ENCODE measurements around the gene REPIN1.
A peak's percentile ranks its signal among the peaks of the same experiment; 100 is the strongest.

Gene REPIN1

DNA sequence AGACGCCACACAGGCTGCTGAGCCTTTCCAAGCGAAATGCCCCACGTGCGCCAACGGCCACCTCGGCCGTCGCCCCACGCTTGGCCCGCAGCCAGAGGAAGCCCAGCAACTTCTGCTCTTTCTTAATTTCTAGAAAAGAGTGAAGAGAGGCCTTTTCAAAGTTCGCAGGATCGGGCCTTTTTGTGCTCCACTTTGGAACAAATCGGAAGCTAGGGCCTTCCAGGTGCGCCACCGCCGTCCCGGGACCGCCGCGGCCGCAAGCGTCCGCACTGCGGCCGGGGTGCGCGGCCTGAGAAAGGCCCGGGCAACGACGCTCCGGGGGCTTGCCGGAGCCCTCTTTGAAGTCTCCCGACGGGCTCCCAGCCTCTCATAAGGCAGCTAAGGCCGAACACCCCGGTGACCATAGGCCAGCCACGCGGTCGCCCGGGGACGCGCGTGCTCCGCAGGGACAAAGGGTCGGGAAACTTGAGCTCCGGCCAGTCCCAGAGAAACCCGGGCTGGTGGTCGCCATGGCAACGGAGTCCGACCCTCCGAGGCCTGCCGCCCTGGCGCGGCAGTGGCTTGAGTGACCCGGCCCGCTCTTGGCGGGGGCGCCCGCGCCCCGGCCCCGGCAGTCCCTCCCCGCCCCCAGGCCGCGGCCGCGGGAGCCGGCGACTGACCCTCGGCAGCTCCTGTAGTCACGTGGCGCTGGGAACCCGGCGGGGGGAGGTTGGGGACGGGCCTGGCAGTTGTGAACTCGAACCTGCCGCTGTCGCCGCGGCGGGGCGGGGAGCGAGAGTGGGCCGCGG is at the start of gene REPIN1:
TSS of gene REPIN1 (plus strand) at position 727 of the 788 bp plus-strand sequence. CDS start 890 bp downstream, outside the sequence.
- peaks cover 37% of the 10 kb centered on the region for H3K36me3 Mint-ChIP-seq (ENCODE audit: low read depth)
- H3K4me3 Mint-ChIP-seq = peak within 1 kb of the TSS; percentile 96
- H3K9me3 Mint-ChIP-seq = no peaks in the 10 kb centered on the region
- peak; percentile 89 for DNase-seq
- H3K27me3 Mint-ChIP-seq = no peaks in the 10 kb centered on the region
- peak within 1 kb of the TSS; percentile 97 for H3K27ac Mint-ChIP-seq
- peaks cover 50% of the 10 kb centered on the region for H3K4me1 Mint-ChIP-seq (ENCODE audit: low read depth)

DNA sequence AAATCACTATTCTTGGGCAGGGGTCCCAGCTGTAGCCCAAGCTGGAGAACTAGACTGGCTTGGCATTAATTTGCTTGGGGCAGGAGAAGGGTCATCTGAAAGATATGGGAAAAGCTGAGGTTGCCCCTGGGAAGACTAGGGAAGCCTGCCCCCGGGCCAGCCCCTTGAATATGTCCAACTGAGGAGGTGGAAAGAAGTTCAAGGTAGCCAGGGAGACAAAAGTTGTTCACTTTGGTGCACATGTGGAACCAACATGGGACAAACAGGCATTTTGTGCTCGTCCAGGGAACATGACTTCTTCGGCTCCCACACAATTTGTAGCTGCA is 46.9 kb upstream of the REPIN1 start:
- Mint-ChIP-seq H3K27ac (peak overlapping the region; percentile 99), H3K4me3 (peak overlapping the region; percentile 94), H3K36me3 (ENCODE audit: low read depth) (peaks cover 70% of the 10 kb centered on the region), H3K27me3 (no peaks in the 10 kb centered on the region), H3K9me3 (no peaks in the 10 kb centered on the region), H3K4me1 (ENCODE audit: low read depth) (peaks cover 68% of the 10 kb centered on the region)
- no peak for DNase-seq

DNA sequence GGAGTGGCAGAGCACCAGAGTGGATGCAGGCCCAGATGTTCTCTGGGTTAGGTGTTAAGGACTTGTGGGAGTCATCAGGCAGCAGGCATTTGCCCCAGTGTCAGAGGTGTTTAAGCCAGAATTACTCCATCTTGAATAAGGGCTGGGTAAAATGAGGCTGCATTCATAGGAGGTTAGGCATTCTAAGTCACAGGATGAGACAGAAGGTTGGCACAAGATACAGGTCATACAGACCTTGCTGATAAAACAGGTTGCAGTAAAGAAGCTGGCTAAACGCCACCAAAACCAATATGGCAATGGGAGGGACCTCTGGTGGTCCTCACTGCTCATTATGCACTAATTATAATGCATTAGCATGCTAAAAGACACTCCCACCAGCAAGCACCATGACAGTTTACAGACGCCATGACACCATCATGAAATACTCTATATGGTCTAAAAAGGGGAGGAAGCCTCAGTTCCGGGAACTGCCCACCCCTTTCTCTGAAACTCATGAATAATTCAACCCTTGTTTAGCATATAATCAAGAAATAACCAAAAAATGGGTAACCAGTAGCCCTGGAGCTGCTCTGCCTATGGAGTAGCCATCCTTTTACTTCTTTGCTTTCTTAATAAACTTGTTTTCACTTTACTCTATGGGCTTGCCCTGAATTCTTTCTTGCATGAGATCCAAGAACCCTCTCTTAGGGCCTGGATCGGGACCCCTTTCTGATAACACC is 46.3 kb upstream of the REPIN1 start:
- peak; percentile 54 for DNase-seq
- peaks cover 71% of the 10 kb centered on the region for H3K4me1 Mint-ChIP-seq (ENCODE audit: low read depth)
- peak overlapping the region; percentile 99 for H3K27ac Mint-ChIP-seq
- peak overlapping the region; percentile 94 for H3K4me3 Mint-ChIP-seq
- H3K36me3 Mint-ChIP-seq (ENCODE audit: low read depth) = peaks cover 75% of the 10 kb centered on the region
- H3K9me3 Mint-ChIP-seq = no peaks in the 10 kb centered on the region
- no peaks in the 10 kb centered on the region for H3K27me3 Mint-ChIP-seq

DNA sequence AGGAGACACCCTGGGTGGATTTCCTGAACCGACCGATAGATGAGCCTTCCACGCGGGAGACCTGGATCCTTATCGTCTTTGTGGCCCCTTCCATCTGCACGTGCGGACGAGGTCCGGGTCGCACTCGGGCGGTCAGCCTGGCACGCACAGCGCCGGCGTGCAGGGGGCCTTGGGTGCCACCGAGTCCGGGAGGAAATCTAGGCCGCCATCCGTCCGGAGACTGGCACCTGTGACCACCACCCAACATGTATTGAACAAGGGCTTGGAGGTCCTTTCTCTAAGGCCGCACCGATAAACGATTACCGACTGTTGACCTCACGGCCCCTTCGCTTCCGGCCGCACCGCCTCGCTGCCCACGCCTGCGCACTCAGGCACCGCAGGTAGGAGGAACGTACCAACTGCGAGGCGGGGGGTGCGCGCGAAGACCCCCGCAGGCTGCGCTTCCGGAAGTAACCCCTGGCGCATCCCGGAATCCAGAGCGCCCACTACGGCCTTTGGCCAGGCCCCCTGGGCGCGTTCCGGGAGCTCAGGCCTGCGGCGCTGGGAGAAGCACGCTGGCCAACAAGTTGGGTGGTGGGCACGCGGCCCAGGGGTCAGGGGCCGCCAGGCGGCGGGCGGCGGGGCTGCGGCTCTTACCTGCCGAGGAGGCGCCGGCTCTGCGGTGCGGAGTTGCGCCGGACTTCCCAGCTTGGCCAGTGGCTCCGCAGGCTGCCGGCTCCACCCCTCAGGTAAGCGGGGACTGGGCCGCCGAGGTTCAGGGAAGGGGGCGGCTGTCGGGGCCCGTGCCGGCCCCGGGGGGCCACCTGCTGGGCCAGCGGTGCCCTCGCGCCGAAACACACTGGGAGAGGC is 45.6 kb upstream of the REPIN1 start, which contains the start of the genes ACTR3C and LRRC61:
TSS of gene ACTR3C (minus strand) at position 713 of the 849 bp plus-strand sequence. CDS start 28,249 bp downstream, outside the sequence.
TSS of gene LRRC61 (plus strand) at position 523 of the 849 bp plus-strand sequence. CDS start 13,507 bp downstream, outside the sequence.
- Mint-ChIP-seq H3K36me3 (ENCODE audit: low read depth) (peaks cover 79% of the 10 kb centered on the region), H3K4me3 (peak within 1 kb of the TSS; percentile 94), H3K27ac (peak within 1 kb of the TSS; percentile 99), H3K4me1 (ENCODE audit: low read depth) (peaks cover 69% of the 10 kb centered on the region), H3K9me3 (no peaks in the 10 kb centered on the region), H3K27me3 (no peaks in the 10 kb centered on the region)
- peak; percentile 82 for DNase-seq

DNA sequence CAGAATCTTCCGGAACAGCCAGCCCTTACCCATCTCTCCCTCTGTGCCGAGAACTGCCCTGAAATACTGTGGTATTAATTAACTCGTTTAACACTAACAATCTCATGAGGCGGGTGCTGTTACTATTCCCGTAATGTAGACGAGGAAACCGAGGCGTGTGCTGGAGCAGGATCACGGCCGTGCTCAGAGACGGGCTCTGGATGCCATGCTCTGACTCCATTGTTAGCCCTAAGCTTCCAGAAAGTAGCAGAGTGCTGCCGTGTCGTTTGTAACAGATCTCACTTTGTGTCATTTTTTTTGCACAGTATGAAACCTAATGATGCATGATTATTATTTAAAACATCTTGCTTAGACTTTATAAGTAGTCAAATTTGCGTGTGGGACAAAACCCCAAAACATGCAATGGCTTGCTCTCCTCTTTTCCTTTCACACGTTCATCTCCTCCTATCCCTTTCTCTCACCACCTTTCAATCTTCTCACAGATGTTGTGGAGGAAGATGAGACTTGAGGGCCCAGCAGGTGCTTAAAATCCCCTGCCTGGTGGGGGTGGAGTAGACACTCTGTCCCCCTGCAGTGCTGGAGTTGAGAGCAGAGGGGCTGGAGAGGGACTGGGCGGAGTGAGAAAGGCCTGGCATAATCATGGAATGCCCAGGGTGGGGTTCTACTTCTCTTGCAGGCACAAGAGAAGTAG is 44.8 kb upstream of the REPIN1 start:
- Mint-ChIP-seq H3K36me3 (ENCODE audit: low read depth) (peaks cover 80% of the 10 kb centered on the region), H3K4me1 (ENCODE audit: low read depth) (peaks cover 68% of the 10 kb centered on the region), H3K27ac (peak overlapping the region; percentile 99)

DNA sequence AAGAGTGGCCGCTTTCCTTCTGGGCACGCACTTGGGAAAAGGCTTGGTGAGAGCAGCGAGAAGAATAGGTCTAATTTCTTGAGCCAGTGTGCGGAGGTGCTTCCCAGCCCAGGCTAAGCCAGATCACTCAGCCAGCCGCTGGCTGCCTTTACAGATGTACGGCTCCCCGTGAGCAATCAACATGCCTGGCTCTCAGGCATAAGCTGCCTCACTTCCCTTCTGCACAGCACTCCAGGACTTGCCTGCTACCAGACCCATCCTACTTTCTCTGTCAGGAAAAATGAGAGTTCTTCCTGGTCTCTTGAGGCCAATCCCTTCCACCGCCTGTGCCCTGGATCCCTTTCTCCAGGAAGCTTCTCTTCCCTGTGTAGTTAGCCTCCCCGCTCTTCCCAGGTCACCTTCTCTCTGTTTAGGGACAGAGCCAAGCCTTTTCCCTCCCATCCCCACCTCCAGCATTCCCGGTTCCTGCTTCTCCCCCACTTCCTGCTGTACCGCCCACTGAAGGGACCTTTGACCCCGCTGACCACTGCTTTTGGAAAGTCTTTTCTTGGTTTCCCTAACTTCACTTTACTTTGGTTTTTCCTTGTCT is 44.2 kb upstream of the REPIN1 start:
- Mint-ChIP-seq H3K9me3 (no peaks in the 10 kb centered on the region), H3K36me3 (ENCODE audit: low read depth) (peaks cover 86% of the 10 kb centered on the region), H3K27me3 (no peaks in the 10 kb centered on the region), H3K27ac (peak overlapping the region; percentile 99), H3K4me1 (ENCODE audit: low read depth) (peaks cover 68% of the 10 kb centered on the region), H3K4me3 (peak overlapping the region; percentile 94)
- DNase-seq = no peak

More for the DNA sequence above, 44.8 kb upstream of the REPIN1 start:
- Mint-ChIP-seq H3K4me3 (peak overlapping the region; percentile 94), H3K9me3 (no peaks in the 10 kb centered on the region), H3K27me3 (no peaks in the 10 kb centered on the region)
- DNase-seq = no peak

DNA sequence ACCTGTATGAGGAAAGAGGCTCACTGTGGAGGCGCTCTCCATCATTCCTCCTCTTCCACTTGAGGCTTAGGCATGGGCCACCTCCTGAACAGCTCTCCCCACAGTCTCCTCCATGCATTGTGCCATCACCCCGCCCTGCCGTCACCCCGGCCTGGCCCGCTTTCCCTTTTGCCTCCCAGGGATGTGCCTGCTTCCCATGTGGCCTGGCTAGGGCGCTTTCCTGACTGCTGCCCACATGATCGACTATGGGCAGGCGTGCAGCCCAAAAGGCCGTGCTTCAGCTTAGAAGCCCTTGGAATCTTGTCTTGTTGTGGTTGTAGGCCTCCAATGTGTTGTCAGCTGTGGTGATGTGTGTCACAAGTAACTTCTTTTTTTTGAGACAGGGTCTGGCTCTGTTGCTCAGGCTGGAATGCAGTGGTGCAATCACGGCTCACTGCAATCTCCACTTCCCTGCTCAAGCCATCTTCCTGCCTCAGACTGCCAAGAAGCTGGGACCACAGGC is 43.5 kb upstream of the REPIN1 start:
- Mint-ChIP-seq H3K9me3 (no peaks in the 10 kb centered on the region), H3K27ac (peak overlapping the region; percentile 99), H3K36me3 (ENCODE audit: low read depth) (peaks cover 89% of the 10 kb centered on the region), H3K4me1 (ENCODE audit: low read depth) (peaks cover 61% of the 10 kb centered on the region), H3K4me3 (peak overlapping the region; percentile 94), H3K27me3 (no peaks in the 10 kb centered on the region)
- DNase-seq = no peak

DNA sequence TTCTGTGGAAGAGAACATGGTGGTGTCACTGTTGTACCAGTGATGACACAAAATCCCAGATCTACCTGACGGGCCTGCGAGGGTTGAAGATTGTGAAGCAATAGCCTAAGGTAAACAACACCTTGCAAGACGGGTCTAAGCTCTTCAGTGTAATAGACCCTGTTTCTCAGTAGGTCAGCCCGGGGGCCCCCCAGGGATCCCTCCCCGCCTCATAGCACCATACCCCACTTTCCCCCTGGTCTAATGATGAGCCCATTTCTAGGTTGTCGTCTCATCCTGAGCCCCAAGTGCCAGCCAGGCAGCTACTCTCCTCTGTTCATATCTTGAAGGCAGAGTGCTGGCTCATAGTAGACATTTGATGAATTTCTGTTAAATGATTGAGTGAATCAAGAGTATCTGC is 42.7 kb upstream of the REPIN1 start:
- peaks cover 91% of the 10 kb centered on the region for H3K36me3 Mint-ChIP-seq (ENCODE audit: low read depth)

DNA sequence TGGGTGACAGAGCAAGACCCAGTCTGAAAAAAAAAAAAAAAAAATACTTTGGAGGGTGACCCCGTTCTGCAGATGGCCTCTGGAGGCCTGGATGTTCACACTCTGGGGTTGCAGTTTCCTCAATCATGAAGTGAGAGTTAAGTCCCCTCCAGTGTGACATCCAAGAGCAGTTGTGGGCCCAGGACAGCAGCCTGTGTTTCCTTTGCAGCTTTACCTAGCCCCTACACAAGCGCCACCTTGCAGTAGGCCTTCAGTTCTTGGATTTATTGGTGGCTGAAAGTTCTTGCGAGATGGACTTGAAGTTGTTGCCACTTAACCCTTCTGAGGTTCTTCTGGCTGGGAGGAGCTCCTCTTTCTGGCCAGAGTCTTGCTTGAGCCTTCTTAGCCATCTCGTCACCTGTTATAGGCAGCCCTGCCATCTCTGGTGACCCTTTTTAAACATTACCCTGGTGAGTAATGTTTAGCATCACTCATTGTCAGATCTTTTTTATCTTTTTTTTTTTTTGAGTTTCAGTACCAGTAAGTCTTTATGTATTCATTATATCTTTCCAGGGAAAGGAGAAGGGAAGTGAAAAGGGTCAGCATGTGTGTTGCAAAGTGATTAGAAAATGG is 41.9 kb upstream of the REPIN1 start:
- Mint-ChIP-seq H3K27me3 (no peaks in the 10 kb centered on the region), H3K4me1 (ENCODE audit: low read depth) (peaks cover 47% of the 10 kb centered on the region), H3K9me3 (no peaks in the 10 kb centered on the region), H3K27ac (peak overlapping the region; percentile 14), H3K4me3 (no peak overlapping the region), H3K36me3 (ENCODE audit: low read depth) (peaks cover 96% of the 10 kb centered on the region)
- DNase-seq = no peak

More for the DNA sequence above, 42.7 kb upstream of the REPIN1 start:
- Mint-ChIP-seq H3K27ac (no peak overlapping the region), H3K4me3 (no peak overlapping the region), H3K27me3 (no peaks in the 10 kb centered on the region), H3K4me1 (ENCODE audit: low read depth) (peaks cover 54% of the 10 kb centered on the region), H3K9me3 (no peaks in the 10 kb centered on the region)
- DNase-seq = no peak

DNA sequence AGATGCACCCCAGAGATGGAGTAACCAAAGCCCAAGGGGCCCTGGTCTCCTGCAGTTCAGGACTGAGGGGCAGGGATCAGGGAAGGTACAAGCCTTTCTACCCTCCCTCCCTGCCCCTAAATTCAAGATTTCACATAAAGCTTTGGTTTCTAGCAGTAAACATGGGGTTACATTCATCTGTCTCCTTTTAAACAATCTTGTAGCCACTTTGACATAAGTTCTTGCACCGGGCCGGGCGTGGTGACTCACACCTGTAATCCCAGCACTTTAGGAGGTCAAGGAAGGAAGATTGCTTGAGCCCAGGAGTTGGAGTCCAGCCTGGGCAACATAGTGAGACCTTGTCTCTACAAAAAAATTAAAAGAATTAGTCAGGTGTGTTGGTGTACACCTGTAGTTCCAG is 41.3 kb upstream of the REPIN1 start:
- H3K9me3 Mint-ChIP-seq = no peaks in the 10 kb centered on the region
- no peak overlapping the region for H3K4me3 Mint-ChIP-seq
- no peaks in the 10 kb centered on the region for H3K27me3 Mint-ChIP-seq
- no peak for DNase-seq
- peaks cover 41% of the 10 kb centered on the region for H3K4me1 Mint-ChIP-seq (ENCODE audit: low read depth)
- peak overlapping the region; percentile 14 for H3K27ac Mint-ChIP-seq
- peaks cover 90% of the 10 kb centered on the region for H3K36me3 Mint-ChIP-seq (ENCODE audit: low read depth)

DNA sequence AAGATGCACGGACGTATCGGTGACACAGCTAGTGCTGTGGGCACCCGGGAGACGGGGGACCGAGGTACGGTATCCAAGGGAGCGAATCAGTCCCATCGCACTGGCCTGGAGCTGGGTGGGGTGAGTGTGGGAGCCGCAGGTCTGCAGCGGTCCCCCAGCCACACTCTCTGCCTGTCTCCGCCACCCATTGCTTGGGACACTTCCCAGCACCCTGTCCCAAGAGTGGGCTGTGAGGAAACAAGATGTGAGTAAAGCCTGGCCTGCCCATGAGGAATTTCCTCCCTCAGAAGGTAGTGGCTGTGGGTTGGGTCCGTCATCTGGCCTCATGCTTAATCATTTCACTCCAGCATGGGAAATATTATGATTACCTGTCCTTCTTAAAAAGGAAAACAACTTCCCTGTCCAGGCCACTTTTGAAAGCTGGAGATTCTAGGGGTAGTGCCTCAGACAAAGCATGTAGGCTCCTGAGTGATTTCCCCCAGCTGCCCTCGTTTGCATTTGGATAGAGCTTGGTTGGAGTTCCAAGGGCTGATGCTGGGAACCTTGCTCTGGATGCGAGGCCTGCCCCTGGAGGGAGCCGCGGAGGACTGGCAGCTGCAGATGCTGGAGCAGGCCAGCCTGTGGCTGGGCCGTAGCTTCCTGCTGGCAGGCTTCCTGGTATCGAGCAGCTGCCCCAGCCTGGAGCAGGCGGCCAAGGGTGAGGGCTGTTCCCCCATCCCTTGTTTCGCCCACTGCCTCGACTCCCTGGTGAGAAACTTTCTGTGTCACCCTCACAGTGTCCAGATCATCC is 39.1 kb upstream of the REPIN1 start:
- no peak for DNase-seq
- no peaks in the 10 kb centered on the region for H3K9me3 Mint-ChIP-seq
- peaks cover 26% of the 10 kb centered on the region for H3K4me1 Mint-ChIP-seq (ENCODE audit: low read depth)
- no peak overlapping the region for H3K27ac Mint-ChIP-seq
- H3K4me3 Mint-ChIP-seq = no peak overlapping the region
- H3K36me3 Mint-ChIP-seq (ENCODE audit: low read depth) = peaks cover 85% of the 10 kb centered on the region
- H3K27me3 Mint-ChIP-seq = no peaks in the 10 kb centered on the region

DNA sequence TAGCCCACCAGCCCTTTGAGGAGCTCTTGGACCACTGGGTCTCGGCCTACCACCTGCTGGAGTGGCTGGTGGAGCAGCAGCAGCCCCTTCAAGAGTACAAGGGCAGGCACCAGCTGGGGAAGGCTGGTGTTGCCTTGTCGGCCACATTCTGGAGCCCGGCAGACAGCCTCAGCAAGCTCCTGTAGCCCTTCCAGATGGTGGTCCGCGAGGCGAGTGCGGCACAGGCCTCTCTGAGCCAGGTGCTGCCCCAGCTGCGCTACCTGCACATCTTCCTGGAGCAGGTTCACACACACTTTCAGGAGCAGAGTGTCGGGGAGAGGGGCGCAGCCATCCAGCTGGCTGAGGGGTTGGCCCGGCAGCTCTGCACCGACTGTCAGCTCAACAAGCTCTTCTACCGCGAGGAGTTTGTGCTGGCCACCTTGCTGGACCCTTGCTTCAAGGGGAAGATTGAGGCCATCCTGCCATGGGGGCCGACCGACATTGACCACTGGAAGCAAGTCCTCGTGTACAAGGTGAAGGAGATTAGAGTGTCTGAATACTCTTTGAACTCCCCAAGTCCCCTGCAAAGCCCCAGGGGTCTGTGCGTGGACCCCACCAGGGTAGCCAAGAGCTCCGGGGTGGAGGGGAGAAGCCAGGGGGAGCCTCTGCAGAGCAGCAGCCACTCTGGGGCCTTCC is 38.3 kb upstream of the REPIN1 start:
- DNase-seq = no peak
- Mint-ChIP-seq H3K27me3 (no peaks in the 10 kb centered on the region), H3K4me3 (no peak overlapping the region), H3K36me3 (ENCODE audit: low read depth) (peaks cover 77% of the 10 kb centered on the region), H3K9me3 (no peaks in the 10 kb centered on the region), H3K27ac (no peak overlapping the region), H3K4me1 (ENCODE audit: low read depth) (peaks cover 18% of the 10 kb centered on the region)
